ENCODE measurements around the gene EGR1.

The EGR1 gene

DNA sequence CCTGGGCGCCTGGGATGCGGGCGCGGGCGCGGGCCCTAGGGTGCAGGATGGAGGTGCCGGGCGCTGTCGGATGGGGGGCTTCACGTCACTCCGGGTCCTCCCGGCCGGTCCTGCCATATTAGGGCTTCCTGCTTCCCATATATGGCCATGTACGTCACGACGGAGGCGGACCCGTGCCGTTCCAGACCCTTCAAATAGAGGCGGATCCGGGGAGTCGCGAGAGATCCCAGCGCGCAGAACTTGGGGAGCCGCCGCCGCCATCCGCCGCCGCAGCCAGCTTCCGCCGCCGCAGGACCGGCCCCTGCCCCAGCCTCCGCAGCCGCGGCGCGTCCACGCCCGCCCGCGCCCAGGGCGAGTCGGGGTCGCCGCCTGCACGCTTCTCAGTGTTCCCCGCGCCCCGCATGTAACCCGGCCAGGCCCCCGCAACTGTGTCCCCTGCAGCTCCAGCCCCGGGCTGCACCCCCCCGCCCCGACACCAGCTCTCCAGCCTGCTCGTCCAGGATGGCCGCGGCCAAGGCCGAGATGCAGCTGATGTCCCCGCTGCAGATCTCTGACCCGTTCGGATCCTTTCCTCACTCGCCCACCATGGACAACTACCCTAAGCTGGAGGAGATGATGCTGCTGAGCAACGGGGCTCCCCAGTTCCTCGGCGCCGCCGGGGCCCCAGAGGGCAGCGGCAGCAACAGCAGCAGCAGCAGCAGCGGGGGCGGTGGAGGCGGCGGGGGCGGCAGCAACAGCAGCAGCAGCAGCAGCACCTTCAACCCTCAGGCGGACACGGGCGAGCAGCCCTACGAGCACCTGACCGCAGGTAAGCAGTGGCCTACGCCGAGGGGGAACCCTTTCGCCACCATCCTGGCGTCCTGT lies at the start of gene EGR1:
Gene EGR1 (plus strand): TSS at position 219 of the 864 bp plus-strand sequence. CDS start 283 bp downstream, at position 502.
- DNase-seq (ENCODE audit: low read depth): peak; percentile 64

DNA sequence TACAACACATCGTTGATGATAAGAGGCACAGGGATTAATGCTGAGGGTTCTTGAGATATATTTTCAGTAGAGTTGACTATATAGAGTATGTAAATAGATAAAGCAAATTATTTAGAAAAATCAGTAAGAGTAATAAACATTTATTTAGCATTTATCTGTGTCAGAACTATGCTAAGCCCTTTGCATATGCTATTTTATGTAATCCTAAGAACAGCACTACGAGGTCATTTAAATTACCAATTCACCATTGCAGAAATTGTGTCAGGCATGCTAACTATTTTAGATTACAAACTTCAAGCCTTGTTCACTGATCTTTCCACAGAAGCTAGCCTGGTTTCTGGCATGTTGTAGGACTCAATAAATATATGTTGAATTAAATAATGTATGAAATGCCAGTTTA lies 46.8 kb upstream of the EGR1 start:
- no peak for DNase-seq (ENCODE audit: low read depth)

DNA sequence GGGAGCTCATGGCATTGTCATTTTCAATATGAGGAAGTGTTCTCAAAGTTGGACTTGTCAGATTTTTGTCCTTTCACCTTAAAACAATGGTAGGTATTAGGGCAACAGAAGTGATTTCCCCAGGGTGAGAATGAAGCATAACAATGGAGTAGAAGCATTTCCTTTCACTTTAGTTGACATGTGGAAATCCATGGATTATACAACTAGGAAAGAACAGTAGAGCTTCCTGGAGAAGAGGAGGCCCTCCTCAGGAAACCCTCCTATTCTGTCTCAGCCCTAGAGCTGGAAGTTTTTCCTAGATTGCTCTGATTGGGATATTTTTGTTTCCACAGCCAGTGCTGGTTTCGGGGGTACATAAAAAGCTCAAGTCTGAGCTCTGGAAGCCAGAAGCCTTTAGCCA lies 40.2 kb upstream of the EGR1 start:
- no peak for DNase-seq (ENCODE audit: low read depth)

DNA sequence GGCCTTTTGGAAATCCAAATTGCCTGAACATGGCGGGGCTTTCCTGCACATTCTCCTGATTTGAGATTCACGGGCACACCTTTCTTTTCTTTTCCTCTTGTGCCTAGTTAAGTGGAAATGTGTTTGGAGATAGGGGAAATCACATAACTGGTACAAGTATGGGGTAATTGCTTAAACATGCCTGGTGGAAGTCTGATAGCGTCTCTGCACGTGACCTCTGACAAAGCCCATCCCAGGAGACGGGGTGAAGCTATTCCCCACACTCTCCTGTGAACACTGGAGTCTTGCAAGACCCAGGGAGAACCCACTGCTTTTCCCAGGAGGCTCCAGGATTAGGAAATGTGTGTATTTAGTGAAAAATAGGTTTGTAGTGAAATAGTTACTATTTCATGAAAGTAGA lies 29.3 kb upstream of the EGR1 start:
- DNase-seq (ENCODE audit: low read depth): no peak

DNA sequence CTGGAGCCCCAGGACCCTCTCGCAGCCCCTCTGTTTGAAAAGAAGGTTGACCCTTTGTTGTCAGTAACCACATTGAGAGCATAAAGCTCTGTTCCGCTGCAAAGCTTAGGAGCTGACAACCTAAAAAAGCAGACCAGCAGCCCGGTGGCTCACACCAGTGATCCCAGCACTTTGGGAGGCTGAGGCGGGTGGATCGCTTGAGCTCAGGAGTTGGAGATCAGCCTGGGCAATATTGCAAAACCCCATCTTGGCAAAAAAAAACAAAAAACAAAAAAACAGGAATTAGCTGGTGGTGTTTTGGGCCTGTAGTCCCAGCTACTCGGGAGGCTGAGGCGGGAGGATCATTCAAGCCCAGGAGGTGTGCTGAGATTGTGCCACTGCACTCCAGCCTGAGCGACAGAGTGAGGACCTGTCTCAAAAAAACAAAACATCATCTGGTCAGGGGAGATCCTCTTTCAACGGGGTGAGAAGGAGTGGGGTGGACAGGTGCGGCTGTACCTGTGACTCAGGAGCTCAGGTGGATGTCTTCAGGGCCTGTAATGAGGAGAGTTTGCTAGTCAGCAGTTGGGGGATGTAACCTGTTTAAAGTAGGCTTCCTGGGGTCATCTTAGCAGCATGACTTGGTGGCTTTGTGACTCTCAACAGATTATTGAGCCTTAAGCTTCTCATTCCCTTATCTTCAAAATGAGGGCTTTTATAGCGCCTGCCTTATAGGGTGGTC lies 27.1 kb upstream of the EGR1 start:
- no peak for DNase-seq (ENCODE audit: low read depth)

DNA sequence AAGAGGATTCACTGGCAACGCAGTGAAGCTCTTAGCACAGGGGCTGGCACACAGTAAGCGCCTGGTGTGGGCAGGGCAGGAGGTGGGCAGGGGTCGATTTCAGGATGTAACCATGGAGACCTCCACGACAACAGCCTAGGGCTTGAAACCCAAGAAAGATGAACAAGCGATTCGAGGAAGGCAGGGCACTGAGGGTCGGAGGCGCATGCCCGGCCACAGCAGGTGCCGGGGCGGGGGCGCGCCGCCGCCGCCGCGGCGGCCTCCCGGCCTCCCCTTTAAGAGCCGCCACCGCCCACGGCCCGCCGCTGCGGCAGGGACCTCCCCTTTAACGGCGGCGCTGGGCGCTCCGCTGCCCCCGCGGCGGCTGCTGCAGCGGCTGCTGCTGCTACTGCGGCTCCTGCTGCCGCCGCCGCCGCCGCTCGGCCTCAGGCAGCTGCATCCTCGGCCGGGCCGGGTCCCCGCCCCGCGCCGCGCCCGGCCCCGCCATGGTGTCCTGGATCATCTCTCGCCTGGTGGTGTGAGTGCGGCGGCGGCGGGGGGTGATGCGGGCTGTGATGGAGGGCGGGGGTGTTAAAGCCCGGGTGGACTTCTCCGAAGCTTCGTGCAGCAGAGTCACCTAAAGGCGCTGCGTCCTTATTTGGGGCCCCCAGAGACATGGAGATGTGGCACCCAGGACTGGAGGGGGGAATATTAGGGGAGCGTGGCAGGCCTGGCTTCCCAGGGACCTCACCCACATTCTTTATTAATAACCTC lies 26.4 kb upstream of the EGR1 start, which contains the start of gene REEP2:
Gene REEP2 (plus strand): TSS at position 334 of the 753 bp plus-strand sequence. CDS start 152 bp downstream, at position 486.
- no peak for DNase-seq (ENCODE audit: low read depth)

DNA sequence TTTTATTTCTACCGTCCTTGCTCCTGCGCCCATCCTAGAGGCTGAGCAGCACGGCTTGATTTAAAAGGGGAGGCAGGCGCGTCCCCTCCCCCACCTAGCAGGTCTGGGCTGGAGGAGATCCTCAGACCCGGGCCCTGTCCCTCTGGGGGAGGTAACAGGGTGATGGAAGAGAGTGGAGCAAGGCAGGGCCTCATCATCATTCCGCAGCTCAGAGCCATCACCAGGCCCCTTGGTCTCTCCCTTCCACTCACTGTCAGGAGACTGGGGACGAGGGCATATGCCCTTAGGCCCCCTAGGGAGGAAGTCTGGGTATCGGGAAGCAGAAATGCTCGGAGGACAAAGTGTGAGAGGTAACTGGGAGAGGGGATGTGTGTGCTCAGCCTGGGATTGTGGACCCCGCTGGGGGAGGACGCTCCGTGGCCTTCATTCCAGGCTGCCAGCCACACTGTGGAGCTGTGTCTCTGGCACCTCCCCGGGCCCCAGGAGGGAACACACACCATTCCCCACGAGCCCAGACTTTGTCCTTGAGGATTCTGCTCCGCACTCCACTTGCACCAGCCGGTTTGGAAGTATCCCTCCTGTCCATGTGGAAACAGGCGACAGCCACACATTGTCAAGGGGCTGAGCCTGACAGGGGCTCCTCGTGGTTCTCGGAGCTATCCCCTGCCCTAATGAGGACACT lies 25.7 kb upstream of the EGR1 start:
- DNase-seq (ENCODE audit: low read depth): no peak

DNA sequence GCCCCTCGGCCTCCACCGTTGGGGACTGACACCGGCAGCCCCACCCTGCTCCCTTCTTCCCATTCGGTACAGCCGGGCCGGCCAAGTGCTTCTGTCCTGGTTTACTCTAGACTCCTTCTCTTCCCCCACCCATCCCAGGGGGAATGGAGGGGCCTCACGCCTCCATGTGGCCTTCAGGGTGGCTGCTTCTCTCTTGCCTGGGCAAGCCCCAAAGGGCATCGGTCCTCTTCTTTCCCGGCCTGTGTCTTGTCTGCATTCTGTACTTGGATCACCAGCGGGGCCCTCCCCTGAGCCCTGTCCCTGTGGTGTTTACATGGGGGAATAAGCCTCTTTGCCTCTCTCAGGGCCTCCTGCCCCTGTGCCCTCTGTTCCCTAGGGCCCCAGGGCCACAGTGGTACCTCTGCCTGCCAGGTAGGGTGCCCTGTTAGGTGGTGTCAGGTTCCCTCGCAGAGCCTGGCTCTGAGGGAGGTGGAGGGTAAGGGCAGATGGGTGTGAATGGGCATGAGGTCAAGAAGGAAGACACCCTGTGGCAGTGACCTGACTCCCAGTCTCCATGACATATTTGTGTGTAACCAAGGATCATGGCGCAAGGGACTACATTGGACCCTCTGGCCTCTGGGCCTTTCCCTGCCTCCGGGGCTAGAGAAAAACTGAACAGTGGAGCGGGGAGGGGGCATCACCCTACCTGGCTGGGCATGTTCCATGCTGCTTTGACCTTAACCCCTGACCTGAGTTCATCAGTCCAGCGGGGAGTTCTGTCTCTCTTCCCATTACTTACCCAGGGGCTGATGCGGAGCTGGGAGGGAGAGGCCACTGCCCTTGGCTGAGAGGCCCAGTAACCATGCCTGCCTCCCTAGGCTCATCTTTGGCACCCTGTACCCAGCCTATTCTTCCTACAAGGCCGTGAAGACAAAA lies 24.9 kb upstream of the EGR1 start:
- DNase-seq (ENCODE audit: low read depth): no peak

DNA sequence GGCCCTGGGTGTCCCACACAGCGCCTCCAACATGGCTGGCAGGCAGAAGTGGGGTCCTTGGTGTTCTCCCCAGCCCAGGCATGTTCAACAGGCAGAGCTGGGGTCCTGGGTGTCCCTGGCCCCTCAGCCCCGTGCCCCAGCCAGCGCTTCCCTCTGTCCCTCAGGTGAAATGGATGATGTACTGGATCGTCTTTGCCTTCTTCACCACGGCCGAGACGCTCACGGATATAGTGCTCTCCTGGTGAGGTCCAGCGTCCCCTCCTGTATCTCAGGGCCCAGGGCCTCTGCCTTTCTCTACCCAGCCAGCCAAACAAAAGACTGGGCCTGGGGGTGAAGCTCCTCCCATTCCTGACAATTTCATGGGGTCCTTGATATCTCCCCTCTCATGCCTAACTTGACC lies 24.1 kb upstream of the EGR1 start:
- DNase-seq (ENCODE audit: low read depth): no peak

DNA sequence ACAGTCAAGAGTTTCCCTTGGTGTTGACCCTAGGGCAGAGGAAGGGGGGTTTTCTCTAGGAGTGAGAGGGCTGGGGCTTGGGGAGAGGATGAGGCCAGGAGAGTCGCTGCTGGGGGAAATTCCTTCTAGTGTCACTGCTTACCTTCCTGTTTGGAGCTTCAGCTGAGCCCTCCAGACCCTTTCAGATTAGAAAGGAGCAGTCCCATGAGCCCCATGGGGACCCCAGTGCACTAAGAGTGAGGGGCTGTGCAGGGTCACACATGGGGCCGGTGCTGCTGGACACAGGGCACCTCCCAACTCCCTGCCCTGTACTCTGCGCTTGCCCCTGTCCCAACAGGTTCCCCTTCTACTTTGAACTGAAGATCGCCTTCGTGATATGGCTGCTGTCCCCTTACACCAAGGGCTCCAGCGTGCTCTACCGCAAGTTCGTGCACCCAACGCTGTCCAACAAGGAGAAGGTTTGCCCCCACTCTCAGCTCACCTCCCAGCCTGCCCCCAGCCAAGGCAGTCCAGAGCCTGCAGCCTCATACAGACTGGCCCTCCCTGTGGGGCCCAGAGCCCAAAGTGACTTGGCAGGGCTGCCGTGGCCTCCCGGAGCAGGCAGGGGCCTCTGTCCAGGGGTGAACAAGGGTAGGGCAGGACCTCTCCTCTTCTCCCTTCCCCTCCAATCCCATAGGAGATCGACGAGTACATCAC lies 21.1 kb upstream of the EGR1 start:
- no peak for DNase-seq (ENCODE audit: low read depth)

DNA sequence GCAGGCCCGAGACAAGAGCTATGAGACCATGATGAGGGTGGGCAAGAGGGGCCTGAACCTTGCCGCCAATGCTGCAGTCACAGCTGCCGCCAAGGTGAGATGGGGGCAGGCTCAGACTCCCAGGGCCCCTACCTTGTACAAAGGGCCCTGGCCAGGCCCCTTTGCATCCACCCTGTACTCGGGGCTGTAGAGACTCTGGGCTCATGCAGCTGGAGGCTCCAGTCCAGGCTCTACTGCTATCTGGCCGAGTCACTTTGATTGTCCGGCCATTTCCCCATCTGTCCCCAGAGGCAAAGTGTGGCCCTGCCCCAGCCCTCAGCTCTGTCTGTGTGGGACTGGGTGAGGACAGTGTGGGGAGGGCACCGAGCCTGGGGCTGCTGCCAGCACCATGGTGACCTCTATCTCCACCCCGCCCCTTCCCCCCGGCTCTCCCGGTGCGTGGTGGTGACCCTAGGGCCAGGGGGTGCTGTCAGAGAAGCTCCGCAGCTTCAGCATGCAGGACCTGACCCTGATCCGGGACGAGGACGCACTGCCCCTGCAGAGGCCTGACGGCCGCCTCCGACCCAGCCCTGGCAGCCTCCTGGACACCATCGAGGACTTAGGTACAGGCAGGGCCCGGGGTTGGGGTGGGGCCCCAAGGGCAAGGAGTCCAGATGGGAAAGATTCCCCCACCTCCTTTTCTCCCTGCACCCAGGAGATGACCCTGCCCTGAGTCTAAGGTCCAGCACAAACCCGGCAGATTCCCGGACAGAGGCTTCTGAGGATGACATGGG lies 20.3 kb upstream of the EGR1 start:
- no peak for DNase-seq (ENCODE audit: low read depth)

DNA sequence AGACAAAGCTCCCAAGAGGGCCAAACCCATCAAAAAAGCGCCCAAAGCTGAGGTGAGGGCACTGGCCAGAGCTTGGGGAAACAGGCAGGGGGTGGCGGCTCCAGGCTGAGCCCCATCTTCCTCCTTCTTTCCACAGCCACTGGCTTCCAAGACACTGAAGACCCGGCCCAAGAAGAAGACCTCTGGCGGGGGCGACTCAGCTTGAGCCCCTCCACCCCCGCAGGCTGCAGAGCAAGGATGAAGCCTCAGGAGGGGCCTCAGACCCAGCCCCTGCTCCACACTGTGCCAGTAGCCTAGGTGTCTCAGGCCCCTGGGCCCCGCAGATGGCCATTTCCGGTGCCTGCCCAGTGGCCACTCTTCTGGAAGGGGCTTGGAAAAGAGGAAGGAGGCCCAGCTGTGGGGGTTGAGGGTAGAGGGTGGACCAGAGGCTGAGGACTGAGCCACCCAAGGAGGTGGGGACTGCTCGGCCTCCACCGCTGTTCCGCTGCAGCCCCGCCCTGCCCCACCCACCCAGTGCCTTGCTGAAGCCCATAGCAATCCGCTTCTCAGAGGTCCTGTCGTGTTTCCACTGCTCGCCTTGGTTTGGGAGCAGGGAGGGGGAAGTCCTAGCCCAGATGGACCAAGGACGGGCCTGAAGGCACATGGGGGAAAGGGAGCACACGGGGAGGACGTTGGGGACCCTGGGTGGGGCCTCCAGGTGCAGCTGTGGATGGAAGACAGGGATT lies 19.6 kb upstream of the EGR1 start:
- no peak for DNase-seq (ENCODE audit: low read depth)

DNA sequence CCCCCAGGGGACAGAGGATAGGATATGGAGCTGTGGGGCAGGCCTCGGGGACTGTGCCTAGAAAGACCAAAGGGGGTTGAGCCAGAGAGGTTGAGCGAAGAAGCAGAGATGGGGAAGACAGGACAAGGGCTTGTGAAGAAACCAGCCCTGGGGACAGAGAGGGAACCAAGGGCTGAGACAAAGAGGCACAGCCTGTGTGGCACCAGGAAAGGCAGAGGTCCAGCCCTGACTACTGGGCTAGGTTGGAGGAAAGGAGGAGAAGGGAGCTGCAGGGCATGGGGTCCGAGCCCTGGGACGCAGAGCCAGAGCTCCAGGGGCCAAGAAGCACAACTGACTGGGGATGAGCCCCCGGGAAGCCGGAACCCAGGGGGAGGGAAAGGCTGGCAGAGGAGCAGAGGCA lies 17.2 kb upstream of the EGR1 start:
- DNase-seq (ENCODE audit: low read depth): no peak

DNA sequence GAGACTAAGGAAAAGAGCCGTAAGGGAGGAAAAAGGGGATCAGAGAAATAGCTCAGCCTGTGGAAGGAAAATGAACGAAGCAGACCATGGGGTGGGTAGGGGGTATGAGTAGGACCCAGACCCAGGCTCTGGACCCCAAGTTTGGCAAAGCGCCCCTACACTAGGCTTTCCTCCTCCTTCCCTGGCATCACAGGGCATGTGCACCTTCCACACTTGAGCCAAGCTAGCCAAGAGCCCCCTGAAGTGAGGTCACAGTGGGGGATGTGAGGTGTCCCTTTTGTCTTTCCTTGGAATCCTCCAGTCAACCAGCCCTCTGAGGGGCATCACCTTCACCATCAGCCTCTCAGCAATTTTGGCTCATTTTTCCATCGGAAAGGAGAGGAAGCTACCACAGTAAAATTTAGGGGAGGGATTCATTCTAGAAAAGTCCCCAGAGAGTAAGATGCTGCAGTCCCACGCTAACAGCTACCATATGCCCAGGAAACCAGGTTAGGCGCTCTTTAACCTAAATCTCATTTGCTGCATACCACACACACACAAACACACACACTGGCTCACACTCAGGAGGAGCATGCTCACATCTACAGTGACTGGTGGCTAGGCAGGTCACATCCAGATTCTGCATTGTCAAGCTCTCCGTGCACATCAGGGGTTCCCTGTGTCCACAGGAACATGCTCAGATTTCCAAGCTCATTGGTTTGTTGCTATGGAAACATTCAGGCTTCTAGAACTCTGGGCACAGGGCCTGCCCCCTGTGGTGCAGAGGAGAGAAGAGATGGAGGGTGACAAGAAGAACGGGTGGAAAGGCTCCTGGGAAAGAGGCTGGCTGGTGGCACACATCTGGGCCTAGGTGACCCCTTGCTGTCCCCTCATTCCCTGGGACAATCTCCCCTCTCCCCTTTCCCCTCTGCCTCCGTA lies 16.5 kb upstream of the EGR1 start:
- DNase-seq (ENCODE audit: low read depth): no peak

DNA sequence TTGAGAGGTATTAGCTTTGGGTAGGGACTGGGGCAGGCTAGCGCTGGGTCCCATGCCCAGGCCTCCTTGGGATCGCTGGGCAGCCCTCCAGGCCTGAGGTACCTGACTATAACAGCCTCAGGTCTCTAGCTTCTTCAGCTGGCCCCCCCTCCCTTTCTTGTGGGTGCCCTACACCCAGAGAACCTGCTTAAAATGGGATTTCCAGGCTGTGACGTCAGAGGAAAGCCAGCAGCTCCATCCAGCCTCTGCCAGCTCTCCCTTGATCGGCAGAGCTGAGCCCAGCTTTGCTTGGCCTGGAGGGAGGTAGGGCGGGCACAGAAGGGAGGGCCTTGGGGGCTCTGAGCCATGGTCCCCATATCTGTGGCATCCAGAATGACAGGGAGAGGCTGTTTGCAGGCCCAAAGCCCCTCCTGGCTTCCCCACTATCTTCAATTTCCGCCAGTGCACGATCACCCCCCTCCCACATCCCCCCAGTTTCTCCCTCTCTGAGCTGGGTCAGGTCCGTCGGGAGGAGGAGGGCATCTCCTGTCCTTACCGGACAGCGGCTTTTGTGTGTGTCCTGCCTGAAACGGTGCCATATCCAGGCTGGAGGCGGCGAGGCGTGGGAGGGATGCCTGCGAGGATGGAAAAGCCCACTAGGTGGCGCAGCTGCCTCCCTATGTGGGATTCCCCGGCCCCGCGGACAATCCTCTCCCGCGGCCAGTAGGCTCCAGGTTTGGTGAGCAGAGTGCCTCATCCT lies 15.6 kb upstream of the EGR1 start:
- no peak for DNase-seq (ENCODE audit: low read depth)

DNA sequence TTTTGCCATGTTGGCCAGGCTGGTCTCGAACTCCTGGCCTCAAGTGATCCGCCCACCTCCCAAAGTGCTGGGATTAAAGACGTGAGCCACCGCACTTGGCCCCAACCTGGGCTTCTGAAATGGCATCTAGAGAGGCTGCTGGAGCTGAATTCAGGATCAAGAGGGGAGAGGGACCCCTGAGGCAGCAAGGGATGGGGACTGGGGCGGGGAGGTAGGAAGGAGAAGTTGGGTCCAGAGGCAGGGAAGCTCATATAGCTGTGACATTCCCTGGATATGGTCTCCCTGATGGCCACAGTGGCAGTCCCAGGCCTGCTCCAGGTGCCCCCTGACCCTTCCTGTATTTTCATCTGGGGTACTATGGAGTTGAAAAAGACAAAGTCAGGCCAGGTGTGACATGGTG lies 14.3 kb upstream of the EGR1 start:
- no peak for DNase-seq (ENCODE audit: low read depth)

DNA sequence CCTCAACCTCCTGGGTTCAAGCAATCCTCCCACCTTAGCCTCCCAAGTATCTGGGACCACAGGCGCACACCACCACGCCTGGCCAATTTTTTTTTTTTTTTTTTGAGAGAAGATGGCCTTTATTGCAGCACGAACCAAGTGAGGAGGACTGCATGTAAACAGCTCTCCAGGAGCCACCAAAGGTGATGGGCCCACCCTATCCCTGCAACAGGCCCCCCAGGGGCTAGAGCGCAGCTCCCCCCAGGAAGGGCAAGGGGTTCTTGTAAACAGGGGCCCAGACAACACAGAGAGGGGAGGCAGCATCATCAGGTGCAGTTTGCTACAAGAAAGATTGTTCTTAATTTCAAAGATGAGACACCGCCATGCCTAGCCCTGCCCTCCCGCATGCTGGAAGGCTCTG lies 12.6 kb upstream of the EGR1 start:
- no peak for DNase-seq (ENCODE audit: low read depth)
